Neural crest cell (in vitro differentiated cells): ENCODE measurements around the gene LRRC14B. TPM values are rescaled to one million over a fixed set of nuclear protein-coding genes. Genes with fewer than 3 reads are reported as not detected.

Experiments
- DNase-seq: peaks from one replicate; pipeline ENCODE4 v3.0.0; 2021; ENCODE audit warnings: low read depth, mixed read lengths, low spot score
- H3K27ac Mint-ChIP-seq: one replicate; pipeline ENCODE4 v1.8.0; 2021; ENCODE audit warnings: mild to moderate bottlenecking, mixed read lengths; ENCODE audit not compliant: unreplicated experiment
- H3K27me3 Mint-ChIP-seq: 2 replicates; pipeline ENCODE4 v1.8.0; 2021; ENCODE audit warnings: low read depth, mild to moderate bottlenecking, mixed read lengths
- H3K36me3 Mint-ChIP-seq: 2 replicates; pipeline ENCODE4 v1.8.0; 2021; ENCODE audit warnings: low read depth, mild to moderate bottlenecking, mixed read lengths
- H3K4me1 Mint-ChIP-seq: 2 replicates; pipeline ENCODE4 v1.8.0; 2021; ENCODE audit warnings: mixed read lengths
- H3K4me3 Mint-ChIP-seq: one replicate; pipeline ENCODE4 v1.8.0; 2021; ENCODE audit warnings: mild to moderate bottlenecking, mixed read lengths
- H3K9me3 Mint-ChIP-seq: 2 replicates; pipeline ENCODE4 v1.8.0; 2021; ENCODE audit warnings: mixed read lengths
- total RNA-seq: library from RNA; stranded (reverse); gene quantifications from 2 replicates; pipeline ENCODE4 v1.2.1, GENCODE V29; 2021
- TF ChIP-seq, protein P1 (sequence below): fragments of 200-600 bp; sonication (generic); conservative IDR thresholded peaks from 2 replicates; pipeline ENCODE4 v1.5.0; 2021; ENCODE audit warnings: antibody characterized with exemption, mild to moderate bottlenecking

The LRRC14B gene
- total RNA-seq, 1 donor from 2014 or later = not detected

DNA sequence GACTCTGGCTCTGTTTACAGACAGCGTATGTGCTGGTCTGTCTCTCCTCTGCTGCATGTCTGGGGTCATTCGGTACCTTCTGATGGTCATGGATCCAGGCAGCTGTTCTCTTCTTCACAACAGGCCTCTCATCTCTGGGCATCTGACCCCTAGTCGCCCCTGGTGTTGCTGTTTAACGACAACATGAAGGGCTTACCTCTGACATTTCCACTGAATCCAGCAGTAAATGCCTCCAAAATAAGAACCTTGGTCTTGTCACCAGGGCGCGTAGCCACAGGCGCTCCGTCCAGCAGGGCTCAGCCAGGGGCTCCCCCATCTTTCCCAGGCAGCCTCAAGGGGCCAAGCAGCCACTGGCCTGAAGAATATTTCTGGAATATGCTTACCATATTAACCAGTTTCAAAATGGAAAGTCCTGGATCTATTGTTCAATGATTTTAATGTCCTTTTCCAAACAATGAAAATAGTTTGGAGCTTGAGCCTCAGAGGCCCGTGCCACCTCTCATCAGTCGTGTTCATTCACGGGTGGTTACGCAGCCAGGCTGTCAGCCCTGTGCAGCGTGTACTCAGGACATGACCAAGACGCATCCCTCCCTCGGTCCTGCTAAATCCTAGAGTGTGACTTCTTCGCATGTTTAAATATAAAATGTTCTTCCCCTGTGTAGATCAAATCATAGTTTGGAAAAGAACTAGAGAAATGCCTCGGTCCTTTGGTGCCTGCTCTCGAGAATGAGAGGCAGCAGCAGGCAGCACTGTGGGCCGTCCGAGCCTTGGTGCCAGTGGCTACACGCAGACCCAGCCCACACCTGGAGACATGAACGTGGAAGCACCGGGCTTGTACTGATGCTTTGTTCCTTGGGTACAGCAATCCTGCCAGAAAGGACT lies 30.1 kb upstream of the LRRC14B start:
- Mint-ChIP-seq H3K27ac (no peak overlapping the region), H3K27me3 (no peaks in the 10 kb centered on the region), H3K9me3 (no peaks in the 10 kb centered on the region), H3K36me3 (peaks cover 12% of the 10 kb centered on the region), H3K4me1 (no peaks in the 10 kb centered on the region), H3K4me3 (no peak overlapping the region)
- TF ChIP-seq, protein P1, sequence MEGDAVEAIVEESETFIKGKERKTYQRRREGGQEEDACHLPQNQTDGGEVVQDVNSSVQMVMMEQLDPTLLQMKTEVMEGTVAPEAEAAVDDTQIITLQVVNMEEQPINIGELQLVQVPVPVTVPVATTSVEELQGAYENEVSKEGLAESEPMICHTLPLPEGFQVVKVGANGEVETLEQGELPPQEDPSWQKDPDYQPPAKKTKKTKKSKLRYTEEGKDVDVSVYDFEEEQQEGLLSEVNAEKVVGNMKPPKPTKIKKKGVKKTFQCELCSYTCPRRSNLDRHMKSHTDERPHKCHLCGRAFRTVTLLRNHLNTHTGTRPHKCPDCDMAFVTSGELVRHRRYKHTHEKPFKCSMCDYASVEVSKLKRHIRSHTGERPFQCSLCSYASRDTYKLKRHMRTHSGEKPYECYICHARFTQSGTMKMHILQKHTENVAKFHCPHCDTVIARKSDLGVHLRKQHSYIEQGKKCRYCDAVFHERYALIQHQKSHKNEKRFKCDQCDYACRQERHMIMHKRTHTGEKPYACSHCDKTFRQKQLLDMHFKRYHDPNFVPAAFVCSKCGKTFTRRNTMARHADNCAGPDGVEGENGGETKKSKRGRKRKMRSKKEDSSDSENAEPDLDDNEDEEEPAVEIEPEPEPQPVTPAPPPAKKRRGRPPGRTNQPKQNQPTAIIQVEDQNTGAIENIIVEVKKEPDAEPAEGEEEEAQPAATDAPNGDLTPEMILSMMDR = no peak
- no peak for DNase-seq

DNA sequence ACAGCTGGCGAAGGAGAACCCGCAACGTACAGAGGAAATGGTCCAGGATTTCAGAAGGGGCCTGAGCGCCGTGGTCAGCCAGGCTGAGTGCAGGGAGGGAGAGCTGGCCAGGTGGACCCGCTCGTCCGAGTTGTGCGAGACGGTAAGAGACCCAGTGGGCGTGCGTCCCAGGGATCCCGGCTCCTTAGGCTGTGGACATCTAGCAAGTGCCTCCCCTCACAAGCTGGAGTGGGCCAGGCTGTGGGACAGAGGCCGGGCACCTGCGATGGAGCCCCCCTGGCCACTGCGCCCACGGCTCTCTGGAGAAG lies 29.5 kb upstream of the LRRC14B start:
- H3K27ac Mint-ChIP-seq = no peak overlapping the region
- DNase-seq = no peak
- H3K27me3 Mint-ChIP-seq = no peaks in the 10 kb centered on the region
- no peaks in the 10 kb centered on the region for H3K9me3 Mint-ChIP-seq
- TF ChIP-seq, protein P1 = no peak
- no peaks in the 10 kb centered on the region for H3K4me1 Mint-ChIP-seq
- H3K4me3 Mint-ChIP-seq = no peak overlapping the region
- H3K36me3 Mint-ChIP-seq = peaks cover 12% of the 10 kb centered on the region

DNA sequence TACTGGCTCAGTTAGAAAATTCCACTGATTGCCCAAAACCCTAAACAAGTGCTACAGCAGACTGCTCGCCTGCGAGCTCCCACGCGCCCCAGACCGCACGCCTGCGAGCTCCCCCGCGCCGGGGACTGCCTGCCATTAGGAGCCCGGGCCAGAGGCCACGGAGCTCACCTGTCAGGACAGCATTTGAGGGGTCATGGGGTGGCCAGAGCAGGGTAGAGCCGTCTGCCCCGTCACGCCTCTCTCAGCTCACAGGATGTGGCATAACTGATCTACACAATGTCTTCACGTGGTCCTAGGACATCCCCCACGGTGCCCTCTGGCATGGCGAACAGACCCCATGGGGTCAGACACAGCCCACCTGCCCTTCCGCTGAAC lies 29.1 kb upstream of the LRRC14B start:
- no peak overlapping the region for H3K4me3 Mint-ChIP-seq
- no peak overlapping the region for H3K27ac Mint-ChIP-seq
- H3K36me3 Mint-ChIP-seq = peaks cover 12% of the 10 kb centered on the region
- DNase-seq = no peak
- no peaks in the 10 kb centered on the region for H3K4me1 Mint-ChIP-seq
- H3K27me3 Mint-ChIP-seq = no peaks in the 10 kb centered on the region
- H3K9me3 Mint-ChIP-seq = no peaks in the 10 kb centered on the region
- TF ChIP-seq, protein P1 = no peak

DNA sequence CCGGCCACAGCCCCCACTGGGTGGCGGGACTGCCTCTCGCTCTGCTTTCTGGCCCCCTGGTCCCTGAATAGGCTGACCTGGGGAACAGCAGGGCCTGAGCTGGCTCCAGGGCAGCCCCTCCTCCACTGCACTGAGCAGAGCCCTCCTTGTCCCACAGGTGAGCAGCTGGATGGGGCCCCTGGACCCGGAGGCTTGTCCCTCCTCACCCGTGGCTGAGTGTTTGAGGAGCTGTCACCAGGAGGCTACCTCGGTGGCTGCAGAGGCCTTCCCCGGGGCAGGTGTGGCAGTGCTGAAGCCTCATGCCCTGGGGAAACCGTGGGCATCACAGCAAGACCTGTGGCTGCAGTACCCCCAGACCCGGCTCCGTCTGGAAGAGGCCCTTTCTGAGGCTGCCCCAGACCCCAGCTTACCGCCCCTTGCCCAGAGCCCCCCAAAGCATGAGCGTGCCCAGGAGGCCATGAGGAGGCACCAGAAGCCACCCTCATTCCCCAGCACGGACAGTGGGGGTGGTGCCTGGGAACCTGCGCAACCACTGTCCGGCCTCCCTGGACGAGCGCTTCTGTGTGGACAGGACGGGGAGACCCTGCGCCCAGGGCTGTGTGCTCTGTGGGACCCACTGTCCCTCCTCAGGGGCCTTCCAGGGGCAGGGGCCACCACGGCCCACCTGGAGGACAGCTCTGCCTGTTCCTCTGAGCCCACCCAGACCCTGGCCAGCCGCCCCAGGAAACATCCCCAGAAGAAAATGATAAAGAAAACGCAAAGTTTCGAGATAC lies 28.5 kb upstream of the LRRC14B start:
- Mint-ChIP-seq H3K4me3 (no peak overlapping the region), H3K4me1 (no peaks in the 10 kb centered on the region), H3K27ac (no peak overlapping the region), H3K36me3 (peaks cover 12% of the 10 kb centered on the region), H3K27me3 (no peaks in the 10 kb centered on the region), H3K9me3 (no peaks in the 10 kb centered on the region)
- no peak for DNase-seq
- TF ChIP-seq, protein P1 = no peak

DNA sequence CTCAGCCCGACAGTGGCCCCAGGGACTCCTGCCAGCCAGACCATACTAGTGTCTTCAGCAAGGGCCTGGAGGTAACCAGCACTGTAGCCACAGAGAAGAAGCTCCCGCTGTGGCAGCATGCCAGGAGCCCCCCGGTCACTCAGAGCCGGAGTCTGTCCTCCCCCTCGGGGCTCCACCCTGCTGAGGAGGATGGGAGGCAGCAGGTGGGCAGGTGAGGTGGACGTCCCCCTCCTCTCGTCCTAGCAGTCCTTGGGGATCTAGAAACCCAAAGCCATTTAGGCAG lies 28.0 kb upstream of the LRRC14B start:
- Mint-ChIP-seq H3K36me3 (peaks cover 12% of the 10 kb centered on the region), H3K4me3 (no peak overlapping the region), H3K4me1 (no peaks in the 10 kb centered on the region), H3K9me3 (no peaks in the 10 kb centered on the region), H3K27me3 (no peaks in the 10 kb centered on the region), H3K27ac (no peak overlapping the region)
- no peak for DNase-seq
- TF ChIP-seq, protein P1 = no peak
